Activated CD4-positive, alpha-beta memory T cell treated with anti-CD3 and anti-CD28 coated beads, Interleukin-2, amount 10 ng/mL, durations not matched to agents 7 days and 5 days (primary cell): ENCODE results near the gene KRT9. TPM values are rescaled to one million over a fixed set of nuclear protein-coding genes. Genes with fewer than 3 reads are reported as not detected.
"Not testable (repeated sequence)": the region's sequence is repeated elsewhere in the genome, so short reads cannot be mapped to it uniquely, and the experiment has no call there.

Experiments used
- CTCF ChIA-PET: fragments of 350-600 bp; sonication (Branson Sonifier 250); formaldehyde crosslinking; loops from one replicate; lab custom pipeline; 2021; ENCODE audit warnings: antibody characterized with exemption, inconsistent platforms; lab: Charles Lee
- POLR2A ChIA-PET: fragments of 350-600 bp; sonication (Branson Sonifier 250); formaldehyde crosslinking; loops from one replicate; lab custom pipeline; 2021; ENCODE audit warnings: antibody characterized with exemption; lab: Charles Lee
- DNase-seq: peaks from one replicate; pipeline ENCODE4 v3.0.0-alpha.2; 2020
- H3K27ac Mint-ChIP-seq: one replicate; pipeline ENCODE4 v1.8.0; 2021; ENCODE audit warnings: mild to moderate bottlenecking, mixed read lengths
- H3K27me3 Mint-ChIP-seq: one replicate; pipeline ENCODE4 v1.8.0; 2021; ENCODE audit warnings: mixed read lengths
- H3K36me3 Mint-ChIP-seq: one replicate; pipeline ENCODE4 v1.8.0; 2021; ENCODE audit warnings: low read depth, mixed read lengths
- H3K4me1 Mint-ChIP-seq: one replicate; pipeline ENCODE4 v1.8.0; 2021; ENCODE audit warnings: mixed read lengths
- H3K4me3 Mint-ChIP-seq: one replicate; pipeline ENCODE4 v1.8.0; 2021; ENCODE audit warnings: mild to moderate bottlenecking, mixed read lengths
- H3K9me3 Mint-ChIP-seq: one replicate; pipeline ENCODE4 v1.8.0; 2021; ENCODE audit warnings: mixed read lengths
- total RNA-seq, 2 experiments: library from RNA; stranded (reverse); gene quantifications; one replicate each; pipeline ENCODE4 v1.2.3, GENCODE V29; 2021

KRT9 gene
- total RNA-seq, 2 experiments from 2014 or later: not detected

GRCh38 chr17:41545829-41546410 lies 25.9 kb downstream of the KRT9 start:
- no peak for DNase-seq
- Mint-ChIP-seq H3K27me3 (peaks cover 8% of the 10 kb centered on the region), H3K36me3 (no peaks in the 10 kb centered on the region), H3K27ac (no peak overlapping the region), H3K9me3 (peaks cover 4% of the 10 kb centered on the region), H3K4me1 (peaks cover 21% of the 10 kb centered on the region), H3K4me3 (no peak overlapping the region)
- POLR2A ChIA-PET: no interaction called here
- CTCF ChIA-PET: no interaction called here

- CTCF ChIA-PET: interaction anchor here (2.0 to 2.1 kb wide), 2 partner anchors 34 to 104 kb away, joined by 4 to 7 read pairs; no protein-coding TSS in a partner anchor
- Mint-ChIP-seq H3K36me3 (no peaks in the 10 kb centered on the region), H3K27me3 (peaks cover 8% of the 10 kb centered on the region), H3K27ac (no peak overlapping the region), H3K4me3 (no peak overlapping the region), H3K4me1 (peaks cover 21% of the 10 kb centered on the region), H3K9me3 (peaks cover 4% of the 10 kb centered on the region)
- no peak for DNase-seq
- POLR2A ChIA-PET: no interaction called here
These were observed 26.9 kb downstream of the KRT9 start for GRCh38 chr17:41544935-41545334.

- ChIA-PET CTCF (interaction anchor here (1.8 to 2.1 kb wide), 3 partner anchors 35 to 118 kb away, joined by 4 to 7 read pairs (median 6); no protein-coding TSS in a partner anchor), POLR2A (no interaction called here)
- H3K9me3 Mint-ChIP-seq: peaks cover 4% of the 10 kb centered on the region
- no peaks in the 10 kb centered on the region for H3K36me3 Mint-ChIP-seq
- H3K4me3 Mint-ChIP-seq: no peak overlapping the region
- H3K27me3 Mint-ChIP-seq: peaks cover 7% of the 10 kb centered on the region
- no peak overlapping the region for H3K27ac Mint-ChIP-seq
- H3K4me1 Mint-ChIP-seq: peaks cover 21% of the 10 kb centered on the region
- DNase-seq: no peak
These were observed 27.4 kb downstream of the KRT9 start for GRCh38 chr17:41544491-41544892.

GRCh38 chr17:41542786-41543185 lies 29.1 kb downstream of the KRT9 start:
- CTCF ChIA-PET: interaction anchor here (1.8 kb wide), 1 partner anchor 120 kb away, joined by 6 read pairs; no protein-coding TSS in a partner anchor
- POLR2A ChIA-PET, H3K9me3 Mint-ChIP-seq, H3K4me3 Mint-ChIP-seq, H3K27me3 Mint-ChIP-seq, H3K36me3 Mint-ChIP-seq, H3K4me1 Mint-ChIP-seq, H3K27ac Mint-ChIP-seq, DNase-seq: not testable (repeated sequence)

- no peaks in the 10 kb centered on the region for H3K4me1 Mint-ChIP-seq
- no peaks in the 10 kb centered on the region for H3K36me3 Mint-ChIP-seq
- H3K27ac Mint-ChIP-seq: no peak overlapping the region
- ChIA-PET CTCF (interaction anchor here (0.7 to 1.8 kb wide), 4 partner anchors 9 to 550 kb away, joined by 3 to 6 read pairs (median 4); no protein-coding TSS in a partner anchor), POLR2A (no interaction called here)
- DNase-seq: no peak
- no peak overlapping the region for H3K4me3 Mint-ChIP-seq
- H3K9me3 Mint-ChIP-seq: peaks cover 4% of the 10 kb centered on the region
- peaks cover 6% of the 10 kb centered on the region for H3K27me3 Mint-ChIP-seq
These were observed 29.5 kb downstream of the KRT9 start for GRCh38 chr17:41542357-41542756.

- no peak overlapping the region for H3K27ac Mint-ChIP-seq
These were observed 30.8 kb downstream of the KRT9 start for GRCh38 chr17:41540921-41541625.

GRCh38 chr17:41539979-41540701 lies 31.7 kb downstream of the KRT9 start:
- H3K9me3 Mint-ChIP-seq: no peaks in the 10 kb centered on the region
- DNase-seq: no peak

More at GRCh38 chr17:41540921-41541625, 30.8 kb downstream of the KRT9 start:
- H3K27me3 Mint-ChIP-seq: peaks cover 7% of the 10 kb centered on the region
- CTCF ChIA-PET: interaction anchor here (0.6 to 1.2 kb wide), 3 partner anchors 10 to 192 kb away, joined by 4 read pairs; no protein-coding TSS in a partner anchor
- H3K9me3 Mint-ChIP-seq: no peaks in the 10 kb centered on the region
- POLR2A ChIA-PET: interaction anchor here (1.3 kb wide), 1 partner anchor 8 kb away, joined by 4 read pairs; no protein-coding TSS in a partner anchor
- H3K36me3 Mint-ChIP-seq: no peaks in the 10 kb centered on the region
- no peak for DNase-seq
- no peak overlapping the region for H3K4me3 Mint-ChIP-seq
- no peaks in the 10 kb centered on the region for H3K4me1 Mint-ChIP-seq

DNA sequence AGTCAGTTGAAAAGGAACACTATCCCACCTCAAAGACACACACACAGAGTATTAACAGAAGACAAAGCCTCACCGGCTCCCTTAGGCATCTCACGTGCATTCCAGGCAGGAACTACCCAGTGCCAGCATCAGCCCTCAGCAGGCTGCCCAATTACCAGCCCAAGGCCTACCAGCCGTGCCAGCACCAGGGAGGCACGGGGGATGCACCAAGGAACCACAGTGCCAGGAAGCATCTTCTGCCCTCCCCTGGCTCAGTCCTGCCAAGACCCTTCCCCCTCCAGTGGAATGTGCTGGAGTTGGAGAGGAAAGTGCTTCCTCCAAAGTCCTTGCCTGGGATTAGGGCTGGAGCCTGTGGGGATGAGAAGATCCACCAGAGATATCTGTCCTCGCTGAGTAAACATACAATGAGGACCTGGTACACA lies 32.8 kb downstream of the KRT9 start:
- ChIA-PET POLR2A (no interaction called here), CTCF (no interaction called here)
- no peaks in the 10 kb centered on the region for H3K36me3 Mint-ChIP-seq
- no peak for DNase-seq
- H3K27ac Mint-ChIP-seq: no peak overlapping the region
- no peak overlapping the region for H3K4me3 Mint-ChIP-seq
- no peaks in the 10 kb centered on the region for H3K9me3 Mint-ChIP-seq
- H3K4me1 Mint-ChIP-seq: no peaks in the 10 kb centered on the region
- H3K27me3 Mint-ChIP-seq: peaks cover 13% of the 10 kb centered on the region

More at GRCh38 chr17:41539979-41540701, 31.7 kb downstream of the KRT9 start:
- CTCF ChIA-PET: interaction anchor here (0.6 to 1.1 kb wide), 2 partner anchors 9 to 193 kb away, joined by 4 to 6 read pairs; no protein-coding TSS in a partner anchor
- POLR2A ChIA-PET: interaction anchor here (1.3 kb wide), 1 partner anchor 9 kb away, joined by 4 read pairs; no protein-coding TSS in a partner anchor
- H3K4me3 Mint-ChIP-seq: no peak overlapping the region
- H3K27me3 Mint-ChIP-seq: peaks cover 11% of the 10 kb centered on the region
- no peaks in the 10 kb centered on the region for H3K4me1 Mint-ChIP-seq
- H3K36me3 Mint-ChIP-seq: no peaks in the 10 kb centered on the region
- H3K27ac Mint-ChIP-seq: no peak overlapping the region

- Mint-ChIP-seq H3K4me1 (no peaks in the 10 kb centered on the region), H3K4me3 (no peak overlapping the region), H3K27ac (no peak overlapping the region), H3K27me3 (peaks cover 13% of the 10 kb centered on the region), H3K36me3 (no peaks in the 10 kb centered on the region), H3K9me3 (no peaks in the 10 kb centered on the region)
- CTCF ChIA-PET: interaction anchor here (1.1 kb wide), 1 partner anchor 10 kb away, joined by 3 read pairs; no protein-coding TSS in a partner anchor
- POLR2A ChIA-PET: no interaction called here
- DNase-seq: no peak
These were observed 33.3 kb downstream of the KRT9 start for GRCh38 chr17:41538565-41538991.

DNA sequence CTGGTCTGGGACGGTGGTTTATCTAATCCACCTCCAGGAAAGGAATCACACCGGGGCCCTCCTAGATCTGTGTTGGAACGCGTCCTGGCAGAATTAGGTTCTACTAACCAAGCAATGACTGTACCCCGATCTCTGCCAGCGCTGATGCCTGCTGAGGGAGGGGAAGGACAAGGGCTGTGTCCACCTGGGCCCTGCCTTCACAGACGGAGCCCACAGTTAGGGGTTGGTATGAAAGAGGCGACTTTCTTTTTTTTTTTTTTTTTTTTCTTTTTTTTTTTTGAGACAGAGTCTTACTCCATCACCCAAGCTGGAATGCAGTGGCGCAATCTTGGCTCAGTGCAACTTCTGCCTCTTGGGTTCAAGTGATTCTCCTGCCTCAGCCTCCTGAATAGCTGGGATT lies 33.9 kb downstream of the KRT9 start:
- POLR2A ChIA-PET: no interaction called here
- Mint-ChIP-seq H3K27me3 (peaks cover 16% of the 10 kb centered on the region), H3K36me3 (no peaks in the 10 kb centered on the region), H3K27ac (no peak overlapping the region), H3K4me3 (no peak overlapping the region), H3K4me1 (no peaks in the 10 kb centered on the region), H3K9me3 (no peaks in the 10 kb centered on the region)
- CTCF ChIA-PET: interaction anchor here (1.1 kb wide), 1 partner anchor 11 kb away, joined by 3 read pairs; no protein-coding TSS in a partner anchor
- no peak for DNase-seq

- Mint-ChIP-seq H3K4me3 (no peak overlapping the region), H3K27ac (no peak overlapping the region), H3K36me3 (no peaks in the 10 kb centered on the region), H3K27me3 (peaks cover 17% of the 10 kb centered on the region), H3K9me3 (no peaks in the 10 kb centered on the region), H3K4me1 (no peaks in the 10 kb centered on the region)
- CTCF ChIA-PET: interaction anchor here (1.1 to 3.6 kb wide), 2 partner anchors 11 kb away, joined by 3 to 18 read pairs; no protein-coding TSS in a partner anchor
- no peak for DNase-seq
- POLR2A ChIA-PET: no interaction called here
These were observed 34.3 kb downstream of the KRT9 start for GRCh38 chr17:41537614-41537954.

- Mint-ChIP-seq H3K27ac (no peak overlapping the region), H3K9me3 (no peaks in the 10 kb centered on the region), H3K27me3 (peaks cover 23% of the 10 kb centered on the region), H3K36me3 (no peaks in the 10 kb centered on the region), H3K4me1 (no peaks in the 10 kb centered on the region), H3K4me3 (no peak overlapping the region)
- no peak for DNase-seq
- CTCF ChIA-PET: interaction anchor here (3.6 kb wide), 1 partner anchor 12 kb away, joined by 18 read pairs; no protein-coding TSS in a partner anchor
- POLR2A ChIA-PET: no interaction called here
These were observed 34.9 kb downstream of the KRT9 start for GRCh38 chr17:41536741-41537613.
